Measurements from ENCODE around the gene CSTF3. TPM values are rescaled to one million over a fixed set of nuclear protein-coding genes. Genes with fewer than 3 reads are reported as not detected.

Gene CSTF3
- total and polyA plus RNA-seq, 4 donors, result 11.4 to 21.1 (median 18.6) TPM

DNA sequence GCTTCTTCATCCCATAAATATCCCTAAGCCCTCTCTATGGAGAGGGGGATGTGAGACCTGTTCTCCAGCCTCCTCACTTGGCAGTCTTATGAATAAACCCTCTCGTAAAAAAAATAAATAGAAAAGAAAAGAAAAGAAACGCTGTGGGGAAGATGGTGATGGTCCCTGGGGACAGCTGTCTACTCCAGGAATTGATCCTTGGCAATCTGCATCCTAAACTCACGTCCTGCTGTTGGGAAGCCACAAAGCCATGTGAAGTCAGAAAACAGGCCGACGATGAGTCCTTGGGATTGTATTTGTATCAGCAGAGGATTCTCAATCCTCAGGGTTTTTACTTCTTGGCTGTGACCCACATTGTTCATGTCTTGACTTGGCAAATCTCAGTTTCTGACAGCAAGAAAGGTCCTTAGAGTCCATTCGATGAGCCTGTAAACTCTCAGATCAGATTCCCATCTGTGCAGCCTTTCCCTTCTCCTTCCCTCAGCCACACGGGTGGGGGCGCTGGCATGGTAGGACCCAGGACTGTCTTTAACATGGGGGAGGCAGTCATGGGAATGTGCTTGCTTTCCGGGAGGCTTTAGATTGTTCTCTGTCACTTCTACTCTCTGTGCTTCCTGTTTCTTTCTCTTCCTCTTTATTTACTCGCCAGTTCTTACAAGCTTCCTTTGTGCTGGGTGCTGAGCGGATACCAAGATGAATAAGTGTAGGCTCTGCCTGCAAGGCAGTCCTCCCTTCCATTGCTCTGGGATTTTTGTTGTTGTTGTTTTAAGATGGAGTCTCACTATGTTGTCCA lies 97.1 kb downstream of the CSTF3 start:
- ATAC-seq (ENCODE audit: low FRiP score) (no peak), DNase-seq (no peak)
- no peaks in the 10 kb centered on the region for H3K4me1 ChIP-seq (ENCODE audit: control insufficient read depth in 1 of 2, insufficient read depth in 2 of 2, low read length in 2 of 2)
- no peak overlapping the region for H3K27ac ChIP-seq (ENCODE audit: low read depth in 1 of 2, low read length in 2 of 2)
- 55 to 58% methylated on average over 11 of the region's 11 CpGs for WGBS, 2 donors
- no peaks in the 10 kb centered on the region for H3K9me3 ChIP-seq (ENCODE audit: control insufficient read depth, low read length)
- no peak overlapping the region for H3K4me3 ChIP-seq (ENCODE audit: low read length in 2 of 2)
- intact Hi-C loops (cut with DNase I), result loop anchor here in 1 of 2 donors (2.0 kb wide), 1 partner anchor 103 kb away; no protein-coding TSS in a partner anchor
- H3K27me3 ChIP-seq (ENCODE audit: control insufficient read depth in 1 of 2, insufficient read depth in 2 of 2, low read length in 1 of 2), result no peaks in the 10 kb centered on the region
- peaks cover 0 to 17% of the 10 kb centered on the region in 2 donors for H3K36me3 ChIP-seq (ENCODE audit: control insufficient read depth in 1 of 2, insufficient read depth in 2 of 2, low read length in 1 of 2)

DNA sequence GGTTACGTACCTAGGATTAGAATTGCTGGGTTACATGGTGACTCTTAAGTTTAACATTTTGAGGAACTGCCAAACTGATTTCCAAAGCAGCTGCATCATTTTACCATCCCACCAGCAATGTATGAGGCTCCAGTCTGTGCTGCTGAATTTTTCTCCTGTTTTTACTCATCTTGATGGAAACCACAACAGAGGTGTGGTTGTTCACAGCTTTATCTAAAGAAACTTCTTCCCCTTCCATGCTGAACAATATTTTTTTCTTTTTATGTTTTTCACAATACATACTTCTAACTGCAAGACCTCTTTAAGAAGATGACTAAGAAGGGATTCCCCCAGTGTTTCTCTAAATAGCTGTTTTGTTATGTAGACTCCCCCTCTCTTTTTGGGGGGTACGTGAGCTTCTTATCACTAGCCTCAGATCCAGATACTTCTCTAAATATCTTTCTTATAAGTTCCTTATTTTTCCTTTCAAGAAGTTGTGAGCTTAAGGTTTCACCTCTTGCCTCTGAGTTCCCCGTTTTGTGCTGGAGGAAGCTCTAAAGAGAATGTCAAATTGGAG lies 97.9 kb downstream of the CSTF3 start:
- H3K36me3 ChIP-seq (ENCODE audit: control insufficient read depth in 1 of 2, insufficient read depth in 2 of 2, low read length in 1 of 2), result peaks cover 4 to 12% of the 10 kb centered on the region in 2 donors
- DNase-seq (no peak), ATAC-seq (ENCODE audit: low FRiP score) (no peak)
- no peak overlapping the region for H3K27ac ChIP-seq (ENCODE audit: low read depth in 1 of 2, low read length in 2 of 2)
- intact Hi-C loops (cut with DNase I), result no loop called here
- WGBS, 2 donors, result 59 to 69% methylated on average over 3 of the region's 3 CpGs
- no peaks in the 10 kb centered on the region for H3K9me3 ChIP-seq (ENCODE audit: control insufficient read depth, low read length)
- no peaks in the 10 kb centered on the region for H3K4me1 ChIP-seq (ENCODE audit: control insufficient read depth in 1 of 2, insufficient read depth in 2 of 2, low read length in 2 of 2)
- no peaks in the 10 kb centered on the region for H3K27me3 ChIP-seq (ENCODE audit: control insufficient read depth in 1 of 2, insufficient read depth in 2 of 2, low read length in 1 of 2)
- no peak overlapping the region for H3K4me3 ChIP-seq (ENCODE audit: low read length in 2 of 2)

DNA sequence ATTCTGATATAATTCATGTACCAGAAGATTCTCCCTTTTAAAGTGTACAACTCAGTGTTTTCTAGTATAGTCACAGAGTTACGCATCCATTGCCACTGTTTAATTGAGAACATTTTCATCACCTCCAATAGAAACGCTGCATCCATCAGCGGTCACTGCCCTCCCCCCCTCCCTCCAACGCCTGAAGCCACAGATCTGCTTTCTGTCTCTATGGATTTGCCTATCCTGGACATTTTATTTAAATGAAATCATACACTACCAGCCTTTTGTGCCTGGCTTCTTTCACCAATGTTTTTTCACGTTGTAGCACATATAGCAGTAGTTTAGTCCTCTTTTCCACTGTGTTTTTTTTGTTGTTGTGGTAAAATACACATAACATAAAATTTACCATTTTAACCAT lies 99.1 kb downstream of the CSTF3 start:
- no peaks in the 10 kb centered on the region for H3K27me3 ChIP-seq (ENCODE audit: control insufficient read depth in 1 of 2, insufficient read depth in 2 of 2, low read length in 1 of 2)
- DNase-seq (no peak), ATAC-seq (ENCODE audit: low FRiP score) (no peak)
- WGBS, 2 donors, result 47 to 54% methylated on average over 5 of the region's 5 CpGs
- intact Hi-C loops (cut with DNase I), result no loop called here
- no peak overlapping the region for H3K4me3 ChIP-seq (ENCODE audit: low read length in 2 of 2)
- H3K9me3 ChIP-seq (ENCODE audit: control insufficient read depth, low read length), result no peaks in the 10 kb centered on the region
- peaks cover 4 to 11% of the 10 kb centered on the region in 2 donors for H3K36me3 ChIP-seq (ENCODE audit: control insufficient read depth in 1 of 2, insufficient read depth in 2 of 2, low read length in 1 of 2)
- no peak overlapping the region for H3K27ac ChIP-seq (ENCODE audit: low read depth in 1 of 2, low read length in 2 of 2)
- no peaks in the 10 kb centered on the region for H3K4me1 ChIP-seq (ENCODE audit: control insufficient read depth in 1 of 2, insufficient read depth in 2 of 2, low read length in 2 of 2)

DNA sequence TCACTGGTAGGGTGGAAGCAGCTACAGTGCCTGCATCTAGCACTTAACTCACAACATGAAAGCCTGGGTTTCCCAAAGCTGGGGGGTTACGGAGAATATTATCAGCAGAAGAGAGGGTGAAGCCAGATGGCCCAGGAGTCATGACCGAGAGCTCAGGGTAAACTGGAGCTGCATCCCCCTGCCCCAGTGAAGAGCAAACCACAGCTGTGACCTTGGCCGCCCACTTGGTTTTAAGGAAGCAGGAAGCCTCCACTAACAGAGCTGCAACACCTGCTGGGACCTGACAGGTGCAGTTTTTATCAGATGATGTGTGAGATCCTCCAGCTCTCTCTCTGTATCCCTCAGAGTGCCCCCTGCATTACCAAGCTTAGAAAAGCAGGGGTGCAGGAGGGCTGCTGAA lies 101.0 kb downstream of the CSTF3 start:
- no peaks in the 10 kb centered on the region for H3K9me3 ChIP-seq (ENCODE audit: control insufficient read depth, low read length)
- 89 to 96% methylated on average over 3 of the region's 3 CpGs for WGBS, 2 donors
- ATAC-seq (ENCODE audit: low FRiP score) (no peak), DNase-seq (no peak)
- H3K4me1 ChIP-seq (ENCODE audit: control insufficient read depth in 1 of 2, insufficient read depth in 2 of 2, low read length in 2 of 2), result no peaks in the 10 kb centered on the region
- H3K4me3 ChIP-seq (ENCODE audit: low read length in 2 of 2), result no peak overlapping the region
- peaks cover 4 to 8% of the 10 kb centered on the region in 2 donors for H3K36me3 ChIP-seq (ENCODE audit: control insufficient read depth in 1 of 2, insufficient read depth in 2 of 2, low read length in 1 of 2)
- H3K27me3 ChIP-seq (ENCODE audit: control insufficient read depth in 1 of 2, insufficient read depth in 2 of 2, low read length in 1 of 2), result no peaks in the 10 kb centered on the region
- intact Hi-C loops (cut with DNase I), result no loop called here
- H3K27ac ChIP-seq (ENCODE audit: low read depth in 1 of 2, low read length in 2 of 2), result no peak overlapping the region

DNA sequence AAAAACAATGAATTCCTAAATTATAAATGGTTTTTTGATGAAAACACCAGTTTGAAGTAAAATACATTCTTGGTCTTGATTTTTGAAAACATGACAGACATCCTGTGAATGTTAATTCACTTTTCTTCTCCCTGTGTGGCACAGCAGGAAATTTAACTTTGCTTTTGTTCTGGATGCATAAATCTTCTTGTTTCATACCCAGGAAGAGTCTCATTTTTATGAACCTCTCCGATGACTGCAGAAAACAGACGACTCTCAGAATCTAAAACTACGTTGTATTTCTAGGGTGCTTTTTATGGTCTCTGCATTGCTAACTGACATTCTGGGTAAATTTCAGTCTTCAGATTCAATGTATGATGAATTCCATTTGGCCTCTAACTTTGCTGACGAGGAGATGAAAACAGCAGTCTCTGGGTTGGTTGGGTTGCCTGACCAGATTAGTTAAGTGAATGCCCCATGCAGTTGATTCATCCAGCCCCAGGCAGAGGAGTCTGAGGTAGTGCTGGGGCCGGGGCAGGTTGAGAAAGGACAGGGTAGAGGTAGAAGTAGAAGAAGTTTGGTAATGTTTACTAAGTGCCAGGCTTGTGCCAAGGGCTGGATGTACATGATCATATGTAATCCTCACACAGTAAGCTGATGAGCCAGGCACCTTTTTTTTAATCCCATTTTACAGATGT lies 101.8 kb downstream of the CSTF3 start:
- Histone ChIP-seq H3K27me3 (ENCODE audit: control insufficient read depth in 1 of 2, insufficient read depth in 2 of 2, low read length in 1 of 2) (no peaks in the 10 kb centered on the region), H3K4me3 (ENCODE audit: low read length in 2 of 2) (no peak overlapping the region), H3K36me3 (ENCODE audit: control insufficient read depth in 1 of 2, insufficient read depth in 2 of 2, low read length in 1 of 2) (peaks cover 4 to 8% of the 10 kb centered on the region in 2 donors), H3K4me1 (ENCODE audit: control insufficient read depth in 1 of 2, insufficient read depth in 2 of 2, low read length in 2 of 2) (no peaks in the 10 kb centered on the region), H3K9me3 (ENCODE audit: control insufficient read depth, low read length) (no peaks in the 10 kb centered on the region), H3K27ac (ENCODE audit: low read depth in 1 of 2, low read length in 2 of 2) (no peak overlapping the region)
- 60 to 68% methylated on average over 5 of the region's 5 CpGs for WGBS, 2 donors
- intact Hi-C loops (cut with DNase I), result loop anchor here in 1 of 2 donors (5.0 kb wide), 1 partner anchor 97 kb away; no protein-coding TSS in a partner anchor
- no peak for ATAC-seq (ENCODE audit: low FRiP score)
- no peak for DNase-seq

DNA sequence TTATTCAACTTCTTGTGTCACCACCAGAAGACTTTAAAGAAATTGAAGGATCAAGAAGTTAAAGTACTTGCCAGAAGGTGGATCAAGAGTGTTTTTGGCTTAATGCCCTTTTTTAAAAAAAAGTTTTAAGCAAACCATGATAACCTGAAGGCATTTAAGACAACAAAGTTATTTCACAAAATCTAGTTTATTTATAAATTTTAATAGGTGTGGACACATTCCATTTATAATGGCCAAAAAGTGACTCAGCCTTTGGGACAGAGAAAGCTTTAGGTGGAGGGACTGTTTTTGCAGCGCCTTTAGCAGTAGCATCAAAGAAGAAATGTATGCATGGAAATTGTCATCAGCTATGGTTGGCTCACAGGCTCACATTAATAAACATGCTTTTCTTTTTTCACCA lies 104.0 kb downstream of the CSTF3 start:
- H3K4me1 ChIP-seq (ENCODE audit: control insufficient read depth in 1 of 2, insufficient read depth in 2 of 2, low read length in 2 of 2), result no peaks in the 10 kb centered on the region
- no peak for DNase-seq
- H3K36me3 ChIP-seq (ENCODE audit: control insufficient read depth in 1 of 2, insufficient read depth in 2 of 2, low read length in 1 of 2), result peaks cover 4 to 8% of the 10 kb centered on the region in 2 donors
- H3K27me3 ChIP-seq (ENCODE audit: control insufficient read depth in 1 of 2, insufficient read depth in 2 of 2, low read length in 1 of 2), result no peaks in the 10 kb centered on the region
- H3K9me3 ChIP-seq (ENCODE audit: control insufficient read depth, low read length), result no peaks in the 10 kb centered on the region
- intact Hi-C loops (cut with DNase I), result loop anchor here in 1 of 2 donors (5.0 kb wide), 1 partner anchor 95 kb away; no protein-coding TSS in a partner anchor
- no peak overlapping the region for H3K4me3 ChIP-seq (ENCODE audit: low read length in 2 of 2)
- H3K27ac ChIP-seq (ENCODE audit: low read depth in 1 of 2, low read length in 2 of 2), result no peak overlapping the region
- no peak for ATAC-seq (ENCODE audit: low FRiP score)
- 91 to 93% methylated on average over 1 of the region's 1 CpG for WGBS, 2 donors

DNA sequence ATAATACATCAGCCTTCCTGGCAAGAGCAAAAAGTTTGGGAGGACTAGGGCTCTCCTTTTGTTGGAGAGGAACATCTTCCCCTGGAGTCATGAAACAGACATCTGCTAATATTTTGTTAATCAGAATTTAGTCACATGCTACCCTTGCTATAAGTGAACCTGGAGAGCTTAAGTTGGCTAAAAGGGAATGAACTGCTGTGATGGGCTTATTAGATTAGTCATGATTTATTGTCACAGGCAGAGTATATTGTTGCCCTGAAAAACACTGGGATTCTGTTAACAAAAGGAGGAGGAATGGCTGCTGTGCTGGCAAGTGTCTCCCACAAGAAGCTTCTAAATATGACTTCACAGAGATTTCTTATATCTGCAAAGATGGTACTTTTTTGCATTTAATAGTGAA lies 105.9 kb downstream of the CSTF3 start:
- ATAC-seq (ENCODE audit: low FRiP score) (no peak), DNase-seq (no peak)
- H3K27me3 ChIP-seq (ENCODE audit: control insufficient read depth in 1 of 2, insufficient read depth in 2 of 2, low read length in 1 of 2), result no peaks in the 10 kb centered on the region
- intact Hi-C loops (cut with DNase I), result loop anchor here in 1 of 2 donors (5.0 kb wide), 1 partner anchor 93 kb away; no protein-coding TSS in a partner anchor
- peaks cover 4 to 7% of the 10 kb centered on the region in 2 donors for H3K36me3 ChIP-seq (ENCODE audit: control insufficient read depth in 1 of 2, insufficient read depth in 2 of 2, low read length in 1 of 2)
- no peaks in the 10 kb centered on the region for H3K4me1 ChIP-seq (ENCODE audit: control insufficient read depth in 1 of 2, insufficient read depth in 2 of 2, low read length in 2 of 2)
- no peak overlapping the region for H3K27ac ChIP-seq (ENCODE audit: low read depth in 1 of 2, low read length in 2 of 2)
- no peak overlapping the region for H3K4me3 ChIP-seq (ENCODE audit: low read length in 2 of 2)
- H3K9me3 ChIP-seq (ENCODE audit: control insufficient read depth, low read length), result no peaks in the 10 kb centered on the region

DNA sequence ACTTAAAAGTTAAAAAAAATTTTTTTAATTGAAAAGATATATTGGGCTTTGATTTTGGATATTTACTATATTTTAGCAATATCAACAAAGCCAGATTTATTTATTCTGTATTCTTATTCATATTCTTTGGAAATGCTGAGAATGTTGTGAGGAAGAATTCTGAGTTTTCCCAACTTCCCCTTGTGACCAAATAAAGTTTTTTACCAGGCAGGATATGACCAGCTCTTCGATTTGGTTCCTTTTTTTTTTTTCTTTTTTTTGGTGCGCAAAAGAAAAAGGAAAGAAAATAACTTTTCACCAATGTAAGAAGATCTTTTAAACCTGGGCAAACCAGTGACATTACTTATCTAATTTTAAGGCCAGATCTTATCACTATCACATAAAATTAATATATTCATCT lies 109.0 kb downstream of the CSTF3 start:
- ATAC-seq (ENCODE audit: low FRiP score) (no peak), DNase-seq (no peak)
- 83 to 94% methylated on average over 1 to 2 of the region's 2 CpGs for WGBS, 2 donors
- no peak overlapping the region for H3K4me3 ChIP-seq (ENCODE audit: low read length in 2 of 2)
- intact Hi-C loops (cut with DNase I), result no loop called here
- no peak overlapping the region for H3K27ac ChIP-seq (ENCODE audit: low read depth in 1 of 2, low read length in 2 of 2)
- no peaks in the 10 kb centered on the region for H3K9me3 ChIP-seq (ENCODE audit: control insufficient read depth, low read length)
- H3K36me3 ChIP-seq (ENCODE audit: control insufficient read depth in 1 of 2, insufficient read depth in 2 of 2, low read length in 1 of 2), result no peaks in the 10 kb centered on the region
- no peaks in the 10 kb centered on the region for H3K4me1 ChIP-seq (ENCODE audit: control insufficient read depth in 1 of 2, insufficient read depth in 2 of 2, low read length in 2 of 2)
- no peaks in the 10 kb centered on the region for H3K27me3 ChIP-seq (ENCODE audit: control insufficient read depth in 1 of 2, insufficient read depth in 2 of 2, low read length in 1 of 2)

All from aorta (tissue), 5 donors.